HepG2 (cell line): ENCODE data around the gene EPHA10. TPM values are rescaled to one million over a fixed set of nuclear protein-coding genes. Genes with fewer than 3 reads are reported as not detected.
A peak's percentile ranks its signal among the peaks of the same experiment; 100 is the strongest.

Source experiments
- CAMTA2 ChIP-seq: sonication (generic); formaldehyde crosslinking; IDR thresholded peaks from 2 replicates; pipeline ENCODE4 v1.4.0; 2020; ENCODE audit warnings: mild to moderate bottlenecking, missing genetic modification reagents, borderline replicate concordance
- FOXJ3 ChIP-seq: sonication (generic); formaldehyde crosslinking; IDR thresholded peaks from 2 replicates; pipeline ENCODE4 v1.4.0; 2020; ENCODE audit warnings: missing genetic modification reagents, mild to moderate bottlenecking, borderline replicate concordance
- GATAD1 ChIP-seq: IDR thresholded peaks from 2 replicates; pipeline ENCODE4 v1.6.1; 2016; ENCODE audit warnings: missing genetic modification reagents, missing compliant biosample characterization
- HOXA3 ChIP-seq: sonication (generic); formaldehyde crosslinking; IDR thresholded peaks from 2 replicates; pipeline ENCODE4 v1.5.0; 2020; ENCODE audit warnings: missing genetic modification reagents
- MAFG ChIP-seq: sonication (generic); formaldehyde crosslinking; IDR thresholded peaks from 2 replicates; pipeline ENCODE4 v1.5.1; 2020; ENCODE audit warnings: mild to moderate bottlenecking, missing genetic modification reagents
- MIER2 ChIP-seq: IDR thresholded peaks from 2 replicates; pipeline ENCODE4 v1.6.1; 2016; ENCODE audit warnings: missing biosample characterization, missing genetic modification reagents
- MIXL1 ChIP-seq: IDR thresholded peaks from 2 replicates; pipeline ENCODE4 v1.6.1; 2016
- RFXAP ChIP-seq: sonication (generic); formaldehyde crosslinking; IDR thresholded peaks from 2 replicates; pipeline ENCODE4 v1.4.0; 2020; ENCODE audit warnings: missing genetic modification reagents, borderline replicate concordance
- RXRB ChIP-seq: IDR thresholded peaks from 2 replicates; pipeline ENCODE4 v1.6.1; 2016; ENCODE audit warnings: borderline replicate concordance, missing genetic modification reagents, missing compliant biosample characterization
- SKI ChIP-seq: fragments of 450-650 bp; IDR thresholded peaks from one replicate; pipeline ENCODE4 v1.6.1; 2018; ENCODE audit warnings: mild to moderate bottlenecking; ENCODE audit not compliant: partially characterized antibody
- TEAD3 ChIP-seq: optimal IDR thresholded peaks from 2 replicates; pipeline ENCODE3; 2016; ENCODE audit warnings: borderline replicate concordance
- ZMYM3 ChIP-seq: sonication (generic); formaldehyde crosslinking; IDR thresholded peaks from 2 replicates; pipeline ENCODE4 v1.5.1; 2020; ENCODE audit warnings: mild to moderate bottlenecking, missing genetic modification reagents
- ZNF274 ChIP-seq: sonication (generic); formaldehyde crosslinking; IDR thresholded peaks from 2 replicates; pipeline ENCODE4 v1.5.1; 2020; ENCODE audit warnings: mild to moderate bottlenecking, missing genetic modification reagents
- ZNF337 ChIP-seq: sonication (generic); formaldehyde crosslinking; IDR thresholded peaks from 2 replicates; pipeline ENCODE4 v1.5.1; 2020; ENCODE audit warnings: missing genetic modification reagents, low read depth, mild to moderate bottlenecking, borderline replicate concordance
- ZNF362 ChIP-seq: sonication (generic); formaldehyde crosslinking; IDR thresholded peaks from 2 replicates; pipeline ENCODE4 v1.4.0; 2020; ENCODE audit warnings: missing genetic modification reagents, mild to moderate bottlenecking, borderline replicate concordance
- ZNF609 ChIP-seq: sonication (generic); formaldehyde crosslinking; IDR thresholded peaks from 2 replicates; pipeline ENCODE4 v1.4.0; 2020; ENCODE audit warnings: mild to moderate bottlenecking, missing genetic modification reagents, borderline replicate concordance
- ZNF614 ChIP-seq: IDR thresholded peaks from 2 replicates; pipeline ENCODE4 v1.6.1; 2018; ENCODE audit warnings: missing biosample characterization, missing genetic modification reagents, inconsistent platforms, borderline replicate concordance
- ZNF710 ChIP-seq: sonication (generic); formaldehyde crosslinking; IDR thresholded peaks from 2 replicates; pipeline ENCODE4 v1.5.0; 2020; ENCODE audit warnings: mild to moderate bottlenecking, missing genetic modification reagents, borderline replicate concordance
- ZNF740 ChIP-seq: sonication (generic); formaldehyde crosslinking; IDR thresholded peaks from 2 replicates; pipeline ENCODE4 v1.4.0; 2020; ENCODE audit warnings: missing genetic modification reagents
- ZNF839 ChIP-seq: sonication (generic); formaldehyde crosslinking; IDR thresholded peaks from 2 replicates; pipeline ENCODE4 v1.4.0; 2020; ENCODE audit warnings: missing genetic modification reagents, mild to moderate bottlenecking, borderline replicate concordance
- ZNF883 ChIP-seq: sonication (generic); formaldehyde crosslinking; IDR thresholded peaks from 2 replicates; pipeline ENCODE4 v1.5.1; 2020; ENCODE audit warnings: mild to moderate bottlenecking, missing genetic modification reagents; ENCODE audit errors: not compliant biosample characterization
- polyA plus RNA-seq, 8 experiments: library from polyadenylated mRNA; depleted of rRNA in 3 of 8; stranded (reverse) in 7 of 8; unstranded in 1 of 8; fragments of >200 nt; fragmentation: Illumina TruSeq in 4 of 8; extraction: Trizol in 4 of 8; gene quantifications; 2 replicates each; pipeline versions ENCODE4 v1.2.1 to v1.2.3, GENCODE V29; 2011 to 2016; ENCODE audit warnings: low read depth in 4 of 8, missing spikeins in 1 of 8, mixed read lengths in 1 of 8; ENCODE audit not compliant: insufficient read depth in 1 of 8
- total RNA-seq, 5 experiments: library from RNA; depleted of rRNA; stranded (reverse); fragments of >200 nt; fragmentation: Illumina TruSeq; extraction: Trizol; gene quantifications; 2 replicates each; pipeline ENCODE4 v1.2.3, GENCODE V29; 2016; ENCODE audit warnings: low read depth in 1 of 5

The EPHA10 gene
- total and polyA plus RNA-seq, 2 of the 13 experiments (the other 11 are each of a cell fraction or from before 2014, with no cell fraction given) = 0.11 to 0.58 TPM

GRCh38 chr1:37723390-37724078 is 41.4 kb downstream of the EPHA10 start (continued):
- TF ChIP-seq ZNF609 = peak; percentile 69
- TF ChIP-seq MAFG (CRISPR knock-in tag) = no peak
- TF ChIP-seq ZNF274 (CRISPR knock-in tag) = 0 out of 2 replicates have a peak, but pooled peaks have one; percentile 41
- TF ChIP-seq FOXJ3 (CRISPR knock-in tag) = 0 out of 2 replicates have a peak, but pooled peaks have one; percentile 26
- 0 out of 2 replicates have a peak, but pooled peaks have one; percentile 63 for TF ChIP-seq ZNF337 (CRISPR knock-in tag)
- peak; percentile 64 for TF ChIP-seq HOXA3 (CRISPR knock-in tag)
- 0 out of 2 replicates have a peak, but pooled peaks have one; percentile 19 for TF ChIP-seq ZNF362
- TF ChIP-seq ZNF839 (CRISPR knock-in tag) = no peak
- peak; percentile 60; the same call in 1 of the 2 replicates for TF ChIP-seq ZNF614
- peak; percentile 57 for TF ChIP-seq SKI
- TF ChIP-seq MIER2 (CRISPR knock-in tag) = peak; percentile 49
- TF ChIP-seq RFXAP (CRISPR knock-in tag) = peak; percentile 65; the same call in 1 of the 2 replicates
- no peak for TF ChIP-seq CAMTA2
- 0 out of 2 replicates have a peak, but pooled peaks have one; percentile 21 for TF ChIP-seq ZNF710 (CRISPR knock-in tag)
- 0 out of 2 replicates have a peak, but pooled peaks have one; percentile 19 for TF ChIP-seq MIXL1 (CRISPR knock-in tag)
- peak; percentile 21 for TF ChIP-seq TEAD3
- TF ChIP-seq ZNF740 (CRISPR knock-in tag) = no peak
- peak; percentile 96 for TF ChIP-seq RXRB (CRISPR knock-in tag)
- TF ChIP-seq ZNF883 (CRISPR knock-in tag) = no peak
- TF ChIP-seq ZMYM3 (CRISPR knock-in tag) = peak; percentile 34; the same call in 1 of the 2 replicates
- 0 out of 2 replicates have a peak, but pooled peaks have one; percentile 31 for TF ChIP-seq GATAD1 (CRISPR knock-in tag)
